ENCODE results near the gene ANXA11.
"Not testable (repeated sequence)": the region's sequence is repeated elsewhere in the genome, so short reads cannot be mapped to it uniquely, and the experiment has no call there.

ANXA11 gene

DNA sequence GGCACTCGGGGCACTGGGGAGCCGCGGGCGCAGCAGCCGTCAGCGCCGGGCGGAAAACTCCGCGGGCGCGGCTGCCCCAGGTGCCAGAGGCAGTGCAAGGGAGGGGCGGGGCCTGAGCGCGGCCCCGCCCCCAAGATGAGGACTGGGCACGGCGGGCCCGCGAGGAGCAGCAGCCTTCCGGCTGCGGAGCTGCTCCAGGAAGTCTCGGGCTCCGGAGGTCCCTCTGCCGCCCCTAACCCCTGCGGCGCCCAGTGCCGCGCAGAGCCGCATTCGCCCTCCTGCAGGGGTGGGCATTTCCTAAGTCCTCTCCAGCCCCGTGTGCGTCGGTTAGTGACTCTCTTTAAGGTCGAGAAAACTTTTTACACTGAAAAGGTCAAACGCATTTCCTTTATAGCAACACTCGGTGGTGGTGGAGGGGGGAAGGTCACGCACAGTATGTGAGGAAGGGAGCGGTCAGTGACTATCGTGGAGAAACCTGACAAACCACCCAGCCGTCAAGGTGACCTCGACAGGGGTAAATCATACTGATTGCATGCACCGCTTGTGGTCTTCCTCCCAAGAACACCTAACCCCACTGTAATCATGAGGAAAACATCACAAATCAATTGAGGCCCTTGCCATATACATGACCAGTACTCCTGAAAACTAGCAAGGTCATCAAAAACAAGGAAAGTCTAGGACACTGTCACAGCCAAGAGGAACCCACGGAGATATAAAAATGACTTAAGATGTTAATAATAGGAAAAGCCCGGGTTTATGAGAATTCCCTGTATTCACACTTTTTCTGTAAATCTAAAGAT, at the start of gene ANXA11:
Gene ANXA11 (minus strand): TSS at position 61 of the 800 bp plus-strand sequence. CDS start 32,676 bp downstream, outside the sequence.
- DNase-seq (ENCODE audit: low read depth in 2 of 2, low spot score in 1 of 2) = peak; percentile 65 to 71

DNA sequence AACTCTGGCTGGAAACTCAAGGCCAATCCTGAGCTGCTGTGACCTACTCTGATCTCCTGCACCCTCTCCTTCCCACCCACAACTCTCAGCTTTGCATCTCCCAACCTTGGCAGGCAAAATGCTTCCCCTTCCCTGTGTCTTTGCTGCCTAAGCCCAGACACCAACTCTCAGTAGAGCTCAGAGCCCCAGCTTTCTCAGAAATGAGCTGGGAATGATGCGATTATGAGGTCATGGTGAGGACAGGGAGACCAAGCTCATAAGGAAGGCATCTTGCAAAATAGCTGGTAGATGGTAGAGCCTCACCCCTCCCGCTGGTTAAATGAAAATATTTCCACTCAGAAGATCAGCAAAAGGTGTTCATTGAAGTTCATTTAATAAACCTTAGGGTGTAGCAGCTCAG, 49.4 kb upstream of the ANXA11 start:
- DNase-seq (ENCODE audit: low read depth in 2 of 2, low spot score in 1 of 2) = not testable (repeated sequence)

DNA sequence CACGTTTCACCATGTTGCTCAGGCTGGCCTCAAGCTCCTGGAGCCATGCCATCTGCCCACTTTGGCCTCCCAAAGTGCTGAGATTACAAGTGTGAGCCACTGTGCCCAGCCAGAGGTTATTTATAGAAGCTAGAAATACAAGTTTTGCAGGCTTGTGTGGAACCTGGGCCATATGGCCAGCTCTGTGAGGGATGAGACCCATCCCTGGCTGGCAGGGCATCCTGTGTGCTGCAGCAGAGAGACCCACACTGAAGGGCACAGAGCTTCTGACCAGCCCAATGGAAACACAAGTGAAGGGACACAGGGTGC, 48.6 kb upstream of the ANXA11 start:
- DNase-seq (ENCODE audit: low read depth in 2 of 2, low spot score in 1 of 2) = not testable (repeated sequence)

DNA sequence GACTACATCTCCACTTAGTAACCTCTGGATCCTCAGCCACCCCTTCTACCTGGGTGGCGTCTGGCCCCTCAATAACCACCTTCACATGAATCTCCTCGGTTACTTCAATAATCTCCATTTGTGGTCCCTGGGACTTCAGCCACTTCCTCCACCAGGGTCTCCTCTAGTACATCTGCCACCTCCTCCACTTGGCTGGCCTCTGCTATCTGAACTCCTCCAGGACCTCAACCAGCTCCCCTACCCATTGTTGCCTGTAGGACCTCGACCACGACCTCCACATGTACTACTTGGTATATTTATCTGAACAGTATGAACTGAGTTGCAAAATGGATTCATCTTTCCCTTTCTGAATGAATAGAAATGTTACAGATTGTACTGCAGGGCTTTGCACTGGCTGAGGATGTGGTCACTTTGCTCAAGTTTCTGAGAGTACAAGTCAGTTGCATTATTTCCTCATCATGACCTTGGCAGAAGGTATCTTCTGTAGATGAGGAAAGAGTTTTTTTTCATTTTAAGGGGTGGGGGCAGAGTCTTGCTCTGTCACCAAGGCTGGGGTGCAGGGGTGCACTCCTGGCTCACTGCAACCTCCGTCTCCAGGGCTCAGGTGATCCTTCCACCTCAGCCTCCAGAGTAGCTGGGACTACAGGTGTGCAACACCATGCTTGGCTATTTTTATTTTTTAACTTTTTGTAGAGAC, 48.1 kb upstream of the ANXA11 start:
- DNase-seq (ENCODE audit: low read depth in 2 of 2, low spot score in 1 of 2) = no peak

DNA sequence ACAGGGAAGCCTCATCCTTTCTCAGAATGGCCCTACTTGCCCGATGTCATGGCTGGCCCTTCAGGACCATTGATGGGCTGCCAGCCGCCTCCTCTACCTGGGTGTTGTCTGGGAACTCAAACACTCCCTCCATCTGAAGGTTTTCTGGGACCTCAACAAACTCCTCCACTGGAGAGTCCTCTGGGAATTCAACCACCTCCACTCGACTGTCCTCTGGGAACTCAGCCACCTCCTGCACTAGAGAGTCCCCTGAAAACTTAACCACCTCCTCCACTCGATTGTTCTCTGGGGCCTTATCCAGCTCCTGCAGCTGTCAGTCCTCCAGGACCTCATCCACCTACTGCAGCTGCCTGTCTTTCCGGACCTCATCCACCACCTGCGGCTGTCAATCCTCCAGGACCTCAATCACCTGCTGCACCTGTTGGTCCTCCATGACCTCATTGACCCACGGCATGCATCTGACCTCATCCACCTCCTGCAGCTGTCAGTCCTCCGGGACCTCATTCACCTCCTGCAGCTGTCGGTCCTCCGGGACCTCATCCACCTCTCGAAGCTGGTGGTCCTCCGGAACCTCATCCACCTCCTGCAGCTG, 47.1 kb upstream of the ANXA11 start:
- no peak for DNase-seq (ENCODE audit: low read depth in 2 of 2, low spot score in 1 of 2)

DNA sequence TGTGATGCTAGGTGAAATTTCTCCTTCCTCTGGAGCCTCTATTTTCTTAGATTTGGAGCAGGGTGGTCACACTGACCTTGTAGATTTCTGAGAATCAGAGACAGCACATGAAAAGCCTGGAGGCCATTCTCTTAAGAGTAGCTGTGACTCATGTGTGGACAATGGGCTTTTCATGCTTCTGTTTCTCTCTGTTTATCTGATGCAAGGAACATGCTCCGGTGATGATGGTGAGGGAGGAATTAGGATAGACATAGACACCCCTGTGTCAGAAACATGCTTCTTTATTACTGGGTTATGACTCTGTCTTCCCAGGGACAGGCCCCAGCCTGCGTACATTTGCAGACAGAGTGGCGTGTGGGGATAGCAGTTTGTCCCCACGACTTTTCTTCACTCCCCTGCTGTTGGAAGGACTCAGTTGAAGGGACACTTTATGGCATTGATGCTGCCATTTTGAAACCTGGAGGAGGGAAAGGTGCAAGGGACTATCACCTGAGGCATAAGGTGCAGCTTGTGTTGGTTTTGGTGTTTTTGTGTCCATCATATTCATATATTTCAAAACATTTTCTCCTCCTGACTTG, 46.5 kb upstream of the ANXA11 start:
- DNase-seq (ENCODE audit: low read depth in 2 of 2, low spot score in 1 of 2) = not testable (repeated sequence)

DNA sequence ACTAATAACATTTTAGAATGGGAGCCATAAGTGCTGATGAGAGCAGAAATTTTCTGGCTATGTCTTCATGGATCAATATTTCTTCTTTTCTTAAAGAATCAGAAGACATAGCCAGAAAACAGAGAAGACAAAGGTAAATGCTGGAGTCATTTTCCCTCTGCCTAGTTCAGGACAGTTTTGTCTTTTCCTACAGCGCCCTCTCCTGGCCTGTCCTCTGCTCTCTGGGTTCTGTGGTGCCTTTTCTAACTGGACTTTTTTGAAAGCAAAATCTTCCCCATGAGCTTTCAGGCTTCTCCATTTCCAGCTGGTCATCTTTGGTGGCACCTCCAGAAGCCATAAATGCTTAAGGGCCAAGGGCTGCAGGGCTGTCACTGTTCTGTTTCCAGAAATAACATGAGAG, 45.1 kb upstream of the ANXA11 start:
- DNase-seq (ENCODE audit: low read depth in 2 of 2, low spot score in 1 of 2) = not testable (repeated sequence)

DNA sequence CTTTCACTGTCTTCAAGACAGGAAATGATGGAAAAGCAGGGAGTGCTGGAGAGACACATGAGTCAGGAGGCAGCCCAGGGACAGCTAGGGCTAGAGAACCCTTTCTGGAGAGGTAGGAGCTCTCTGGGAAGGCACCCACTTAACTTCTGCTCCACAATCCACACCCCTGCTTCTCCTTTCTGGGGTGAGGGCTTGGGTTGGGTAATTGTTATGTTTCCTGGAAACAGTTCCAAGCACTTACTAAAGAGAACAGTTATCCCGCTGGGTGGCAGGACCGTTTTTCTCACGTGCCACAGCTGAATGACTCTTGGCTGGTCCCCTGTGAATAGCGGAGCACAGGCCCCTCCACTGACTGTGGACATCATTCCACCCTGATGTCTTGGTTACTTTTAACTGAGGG, 44.6 kb upstream of the ANXA11 start:
- not testable (repeated sequence) for DNase-seq (ENCODE audit: low read depth in 2 of 2, low spot score in 1 of 2)

DNA sequence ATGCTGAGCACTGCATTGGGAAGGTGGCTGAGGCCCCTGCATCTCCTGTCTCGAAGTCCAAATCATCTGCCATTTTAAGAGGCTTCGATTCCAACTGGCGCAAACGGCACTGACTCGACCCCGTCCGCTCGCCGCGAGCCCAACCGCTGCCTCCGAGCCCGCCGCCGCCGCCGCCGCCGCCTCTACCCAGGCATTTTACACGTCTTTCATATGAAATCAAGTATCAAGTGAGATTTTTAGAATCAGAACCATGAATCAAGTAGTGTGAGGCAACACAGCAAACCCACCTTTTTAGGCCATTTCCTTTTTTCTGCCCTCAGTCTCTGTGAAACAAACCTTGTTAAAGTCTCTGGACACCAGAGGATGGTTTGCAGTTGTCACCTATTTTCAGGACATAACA, 42.3 kb upstream of the ANXA11 start:
- not testable (repeated sequence) for DNase-seq (ENCODE audit: low read depth in 2 of 2, low spot score in 1 of 2)

DNA sequence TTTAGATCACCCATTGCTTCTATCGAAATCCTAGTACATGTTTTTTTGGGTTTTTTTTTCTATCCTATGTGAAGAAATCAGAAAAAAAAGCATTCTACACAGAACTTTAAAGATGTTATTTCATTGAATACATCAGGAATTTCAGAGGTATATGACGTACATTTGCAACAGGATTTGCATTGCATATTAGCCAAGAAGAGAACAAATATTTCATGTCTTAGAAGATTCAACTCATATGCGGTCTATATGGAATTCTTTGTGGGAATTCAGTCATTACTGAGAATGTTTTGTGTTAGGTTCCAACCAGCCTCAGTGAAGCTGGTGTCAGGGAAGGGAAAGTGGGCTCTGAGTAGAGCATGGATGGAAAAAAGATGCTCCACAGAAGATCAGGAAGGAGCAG, 39.0 kb upstream of the ANXA11 start:
- not testable (repeated sequence) for DNase-seq (ENCODE audit: low read depth in 2 of 2, low spot score in 1 of 2)

DNA sequence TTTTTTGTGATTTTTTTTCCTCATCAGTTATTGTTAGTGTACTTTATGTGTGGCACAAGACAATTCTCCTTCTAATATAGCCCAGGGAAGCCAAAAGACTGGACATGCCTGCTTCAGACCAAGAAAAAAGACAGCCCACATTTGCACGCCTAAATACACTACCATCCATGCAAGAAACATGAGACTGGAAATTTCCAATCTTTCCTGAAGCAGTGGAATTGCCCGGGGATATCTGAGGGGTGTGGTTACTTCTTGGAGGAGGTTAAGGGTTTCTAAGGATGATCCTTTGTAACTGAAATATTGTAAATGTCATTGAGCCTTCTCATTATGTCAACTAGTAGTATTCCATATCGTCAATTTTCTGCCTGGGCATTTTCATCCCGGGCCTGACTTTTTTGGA, 37.0 kb upstream of the ANXA11 start:
- DNase-seq (ENCODE audit: low read depth in 2 of 2, low spot score in 1 of 2) = not testable (repeated sequence)

DNA sequence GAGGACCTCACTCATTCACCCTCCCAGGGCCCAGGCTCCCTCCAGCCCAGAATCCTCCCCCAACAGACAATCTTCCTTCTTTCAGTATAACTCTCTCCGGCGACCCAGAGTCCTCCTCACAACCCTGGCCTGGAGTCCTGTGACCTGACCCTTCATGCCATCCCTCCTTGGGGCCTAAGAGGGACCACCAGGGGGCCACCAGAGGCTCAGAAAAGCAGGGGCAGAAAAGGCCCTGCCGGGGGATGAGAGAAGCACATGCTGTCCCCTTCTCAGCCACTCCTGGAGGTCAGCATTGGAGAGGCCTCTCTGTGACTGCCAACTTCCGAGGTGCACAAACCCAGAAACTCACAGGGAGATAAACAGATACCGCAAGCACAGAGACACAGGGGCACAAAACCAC, 31.1 kb upstream of the ANXA11 start:
- not testable (repeated sequence) for DNase-seq (ENCODE audit: low read depth in 2 of 2, low spot score in 1 of 2)

DNA sequence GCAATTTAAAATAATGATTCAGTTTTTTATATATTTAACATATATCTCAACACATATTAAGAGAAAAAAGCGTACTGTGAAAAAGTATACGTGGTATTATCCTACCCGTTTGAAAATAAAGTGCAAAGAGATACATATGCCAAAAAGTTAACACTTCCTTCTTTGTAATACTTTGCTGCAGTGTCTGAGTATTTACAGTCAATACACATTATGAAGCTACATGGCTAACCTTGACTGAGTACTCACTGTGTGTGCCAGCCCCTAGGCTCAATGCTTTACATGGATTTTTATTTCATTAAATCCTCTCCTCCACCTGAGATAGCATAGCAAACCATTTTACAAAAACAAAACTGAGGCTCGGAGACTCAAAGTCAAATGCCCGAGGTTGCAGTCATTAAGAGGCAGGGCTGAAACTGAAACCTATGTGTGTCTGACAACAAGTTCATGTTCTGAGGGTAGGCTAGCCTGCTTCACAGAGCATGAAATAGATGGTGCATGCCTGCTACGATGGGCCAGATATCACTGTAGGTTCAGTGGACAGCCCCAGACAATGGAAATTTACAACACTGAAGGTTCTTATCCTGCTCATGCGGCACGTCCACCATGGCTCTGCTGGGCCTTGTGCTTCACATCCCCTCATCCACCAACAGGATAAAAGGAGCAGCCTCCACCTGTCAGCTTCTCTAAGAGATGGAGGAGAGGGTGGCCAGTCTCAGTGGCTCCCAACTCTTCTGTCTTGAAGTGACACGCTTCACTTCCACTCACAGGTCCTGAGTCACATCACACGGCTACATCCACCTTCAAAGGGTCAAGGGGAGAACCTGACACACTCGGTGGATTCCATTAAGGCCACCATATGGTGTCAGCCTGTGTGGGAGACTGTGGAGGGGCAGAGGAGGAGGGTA, 29.2 kb upstream of the ANXA11 start:
- not testable (repeated sequence) for DNase-seq (ENCODE audit: low read depth in 2 of 2, low spot score in 1 of 2)

DNA sequence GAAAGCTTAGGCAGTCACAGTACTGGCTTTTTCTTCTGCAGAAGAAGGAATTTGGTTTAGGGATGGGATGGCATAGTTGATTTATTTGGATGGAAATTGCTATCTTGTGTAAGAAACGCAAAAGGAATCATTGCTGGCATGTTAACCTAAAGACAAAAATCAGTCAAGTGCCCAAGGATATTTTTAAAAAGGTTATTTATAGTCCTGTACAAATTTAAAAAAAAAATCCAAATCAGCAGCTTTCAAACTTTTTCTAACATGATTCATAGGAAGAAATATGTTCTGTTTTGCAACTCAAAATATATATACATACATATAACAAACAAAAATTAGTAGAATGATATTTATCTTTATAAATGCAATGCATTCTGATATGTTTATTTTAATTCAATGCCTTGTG, 28.5 kb upstream of the ANXA11 start:
- not testable (repeated sequence) for DNase-seq (ENCODE audit: low read depth in 2 of 2, low spot score in 1 of 2)

DNA sequence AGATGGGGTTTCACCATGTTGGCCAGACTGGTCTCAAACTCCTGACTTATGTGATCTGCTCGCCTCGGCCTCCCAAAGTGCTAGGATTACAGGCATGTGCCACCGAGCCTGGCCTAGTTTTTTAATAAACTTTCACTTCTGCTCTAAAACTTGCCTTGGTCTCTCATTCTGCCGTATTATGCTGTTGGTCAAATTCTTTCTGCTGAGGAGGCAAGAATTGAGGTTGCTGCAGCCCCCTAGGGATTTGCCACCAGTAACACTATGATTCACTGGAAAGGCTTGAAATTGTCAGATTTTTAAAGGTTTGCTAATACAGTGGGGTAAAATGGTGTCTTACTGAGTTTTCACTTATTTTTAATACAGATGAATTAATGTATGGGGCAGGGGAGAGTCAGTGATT, 21.4 kb upstream of the ANXA11 start:
- DNase-seq (ENCODE audit: low read depth in 2 of 2, low spot score in 1 of 2) = not testable (repeated sequence)

DNA sequence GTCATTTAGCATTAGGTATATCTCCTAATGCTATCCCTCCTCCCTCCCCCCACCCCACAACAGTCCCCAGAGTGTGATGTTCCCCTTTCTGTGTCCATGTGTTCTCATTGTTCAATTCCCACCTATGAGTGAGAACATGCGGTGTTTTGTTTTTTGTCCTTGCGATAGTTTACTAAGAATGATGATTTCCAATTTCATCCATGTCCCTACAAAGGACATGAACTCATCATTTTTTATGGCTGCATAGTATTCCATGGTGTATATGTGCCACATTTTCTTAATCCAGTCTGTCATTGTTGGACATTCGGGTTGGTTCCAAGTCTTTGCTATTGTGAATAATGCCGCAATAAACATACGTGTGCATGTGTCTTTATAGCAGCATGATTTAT, 17.7 kb upstream of the ANXA11 start:
- not testable (repeated sequence) for DNase-seq (ENCODE audit: low read depth in 2 of 2, low spot score in 1 of 2)

DNA sequence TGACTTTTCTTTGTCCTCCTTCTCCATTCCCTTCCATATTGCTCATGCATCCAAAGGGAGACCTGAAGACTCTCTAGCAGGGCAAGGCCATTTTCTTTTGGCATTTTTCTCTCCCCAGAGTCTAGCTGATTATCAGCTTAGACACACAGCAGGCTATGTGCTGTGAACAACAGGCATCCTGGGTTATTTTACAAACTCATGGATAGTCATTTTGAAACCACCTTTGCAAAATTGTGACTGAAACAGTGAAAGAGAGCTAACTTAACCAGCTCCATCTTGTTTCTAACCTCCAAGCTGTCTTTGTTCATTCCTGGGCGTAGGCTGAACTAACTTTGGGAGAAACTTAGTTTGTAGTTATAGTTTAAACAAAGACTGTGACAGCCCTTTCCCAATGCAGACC, 13.5 kb upstream of the ANXA11 start:
- not testable (repeated sequence) for DNase-seq (ENCODE audit: low read depth in 2 of 2, low spot score in 1 of 2)

DNA sequence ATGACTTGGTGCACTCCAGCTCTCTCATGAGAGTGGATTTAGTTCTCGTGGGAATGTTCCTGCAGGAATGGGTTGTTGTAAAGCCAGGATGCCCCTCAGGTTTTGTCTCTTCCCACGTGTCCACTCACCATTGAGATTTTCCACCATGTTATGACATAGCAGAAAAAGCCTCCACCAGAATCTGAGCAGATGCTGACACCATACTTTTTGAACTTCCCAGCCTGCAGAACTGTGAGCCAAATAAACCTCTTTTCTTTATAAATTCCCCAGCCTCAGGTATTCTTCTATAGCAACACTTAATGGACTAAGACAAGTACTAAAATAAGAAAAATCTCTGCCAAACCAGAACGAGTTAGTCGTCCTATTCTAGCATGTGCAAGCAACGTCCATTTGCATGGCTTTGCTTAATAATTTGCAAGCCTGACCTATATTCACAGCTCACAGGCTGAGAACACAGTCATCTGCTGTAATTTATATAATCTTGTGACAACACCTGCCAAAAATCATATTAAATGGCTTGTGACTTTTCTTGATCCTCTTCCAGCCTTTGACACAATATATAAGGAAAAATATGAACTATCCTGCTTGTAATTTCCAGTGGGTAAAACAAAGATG, 9.1 kb upstream of the ANXA11 start:
- DNase-seq (ENCODE audit: low read depth in 2 of 2, low spot score in 1 of 2) = not testable (repeated sequence)

DNA sequence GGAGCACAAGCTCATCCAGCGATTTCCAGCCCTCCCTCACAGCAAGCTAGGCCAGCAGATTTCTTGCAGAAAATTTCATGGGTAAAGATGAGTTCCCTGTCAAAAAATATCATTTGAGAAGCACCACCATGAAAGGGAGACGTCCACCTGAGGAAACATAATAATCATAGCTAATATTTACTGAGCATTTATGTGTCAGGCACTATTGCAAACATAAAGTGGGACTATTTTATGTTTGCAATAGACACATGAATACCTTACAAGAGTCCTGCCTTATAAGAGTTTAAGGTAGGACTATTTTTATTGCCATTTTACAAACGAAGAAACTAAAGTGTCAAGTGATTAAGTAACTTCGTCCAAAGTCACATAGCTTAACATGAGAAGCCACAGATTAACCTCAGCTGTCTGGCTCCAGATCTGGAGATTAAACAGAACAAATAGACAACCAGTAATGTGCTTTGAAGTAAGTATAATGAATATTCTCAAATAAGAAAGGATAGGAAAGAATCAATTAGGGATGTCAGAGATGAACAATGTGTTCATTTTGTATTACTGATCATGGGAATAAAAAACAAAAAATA, 7.3 kb upstream of the ANXA11 start:
- not testable (repeated sequence) for DNase-seq (ENCODE audit: low read depth in 2 of 2, low spot score in 1 of 2)

DNA sequence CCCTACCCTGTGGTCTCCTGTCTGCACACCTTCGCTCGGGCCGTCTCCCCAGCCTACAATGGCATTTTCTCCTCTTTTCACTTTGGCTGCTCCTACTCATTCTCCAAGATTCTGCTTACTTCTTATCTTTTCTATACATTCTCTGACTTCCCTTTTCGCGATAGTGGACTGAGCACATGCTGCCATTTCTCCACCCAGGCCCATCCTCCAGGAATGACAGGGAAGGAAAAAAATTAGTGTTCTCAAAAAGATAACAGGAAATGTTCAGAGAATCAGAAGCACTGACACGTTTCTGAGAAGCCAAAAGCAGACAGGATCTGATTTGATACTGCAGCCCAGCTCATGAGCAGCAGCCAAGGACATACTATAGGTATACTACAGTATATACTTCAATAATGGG, 6.4 kb upstream of the ANXA11 start:
- DNase-seq (ENCODE audit: low read depth in 2 of 2, low spot score in 1 of 2) = no peak

All from stimulated activated CD8-positive, alpha-beta memory T cell treated with anti-CD3 and anti-CD28 coated beads, Interleukin-4, amount 100 ng/mL, for 1 hour (primary cell).